Caco-2 (cell line): ENCODE data around the gene CYP17A1. TPM values are rescaled to one million over a fixed set of nuclear protein-coding genes. Genes with fewer than 3 reads are reported as not detected.

Experiments used
- BruUV-seq: library from RNA; stranded (reverse); fragments of 400-500 nt; replicated peaks from 2 replicates; lab custom pipeline; 2021; lab: Mats Ljungman, UMichigan
- CTCF ChIA-PET: fragments of 300-600 bp; sonication (Branson Sonifier 250); formaldehyde crosslinking; loops from one replicate; lab custom pipeline; 2022; ENCODE audit warnings: antibody characterized with exemption; lab: Charles Lee
- POLR2A ChIA-PET: fragments of 300-600 bp; sonication (Branson Sonifier 250); formaldehyde crosslinking; loops from one replicate; lab custom pipeline; 2022; ENCODE audit warnings: antibody characterized with exemption; lab: Charles Lee
- DNase-seq, 2 experiments: peaks; one replicate each; pipeline versions ENCODE4 v3.0.0 to v3.0.0-alpha.2; 2020 to 2022
- H3K27me3 ChIP-seq: replicated peaks from 2 replicates; pipeline ENCODE4 v1.6.0; 2011; ENCODE audit warnings: low read length; ENCODE audit not compliant: control insufficient read depth, insufficient read depth
- H3K36me3 ChIP-seq: 2 replicates; pipeline ENCODE4 v1.5.1; 2011; ENCODE audit warnings: low read length; ENCODE audit not compliant: control insufficient read depth, insufficient read depth
- H3K4me1 ChIP-seq: fragments of 250-450 bp; sonication (Bioruptor Pico); 2 replicates; pipeline ENCODE4 v1.5.1; 2020; ENCODE audit warnings: mild to moderate bottlenecking
- H3K4me3 ChIP-seq: 2 replicates; pipeline ENCODE4 v1.5.1; 2011; ENCODE audit warnings: low read depth, mild to moderate bottlenecking, control low read depth, low read length
- H3K9me3 ChIP-seq: fragments of 250-450 bp; sonication (Bioruptor Pico); 2 replicates; pipeline ENCODE4 v1.5.1; 2020; ENCODE audit warnings: mild to moderate bottlenecking, moderate library complexity
- H3K27ac Mint-ChIP-seq: one replicate; pipeline ENCODE4 v1.8.0; 2022; ENCODE audit warnings: mixed read lengths; ENCODE audit not compliant: unreplicated experiment
- H3K27me3 Mint-ChIP-seq: one replicate; pipeline ENCODE4 v1.8.0; 2022; ENCODE audit warnings: mixed read lengths; ENCODE audit not compliant: insufficient read depth, unreplicated experiment
- H3K36me3 Mint-ChIP-seq: one replicate; pipeline ENCODE4 v1.8.0; 2022; ENCODE audit warnings: mild to moderate bottlenecking, mixed read lengths; ENCODE audit not compliant: insufficient read depth, unreplicated experiment
- H3K4me1 Mint-ChIP-seq: one replicate; pipeline ENCODE4 v1.8.0; 2022; ENCODE audit warnings: low read depth, mixed read lengths; ENCODE audit not compliant: unreplicated experiment
- H3K4me3 Mint-ChIP-seq: one replicate; pipeline ENCODE4 v1.8.0; 2022; ENCODE audit warnings: mild to moderate bottlenecking, moderate library complexity, mixed read lengths; ENCODE audit not compliant: unreplicated experiment
- H3K9me3 Mint-ChIP-seq: one replicate; pipeline ENCODE4 v1.8.0; 2022; ENCODE audit warnings: mixed read lengths; ENCODE audit not compliant: unreplicated experiment
- intact Hi-C: fragments of 100-400 bp; cut with micrococcal nuclease; formaldehyde crosslinking; loops from one replicate; pipeline ENCODE4 v1.10.0; 2022; ENCODE audit not compliant: unreplicated experiment
- total RNA-seq: library from RNA; stranded (reverse); gene quantifications from 2 replicates; pipeline ENCODE4 v1.2.3, GENCODE V29; 2022
- TF ChIP-seq, protein P1 (sequence below), 2 experiments: fragments of 200-600 bp in 1 of 2; IDR thresholded peaks; 1 replicate in 1 of 2; 2 replicates in 1 of 2; pipeline versions ENCODE4 v1.5.1 to v1.8.0; 2011 to 2022; ENCODE audit warnings: antibody characterized with exemption in 1 of 2, control low read depth in 1 of 2, inconsistent platforms in 1 of 2, low read depth in 1 of 2, low read length in 1 of 2, mild to moderate bottlenecking in 1 of 2, moderate library complexity in 1 of 2; ENCODE audit not compliant: insufficient read depth in 1 of 2, severe bottlenecking in 1 of 2, unreplicated experiment in 1 of 2

Gene CYP17A1
- total RNA-seq, 1 experiment from 2014 or later: not detected

DNA sequence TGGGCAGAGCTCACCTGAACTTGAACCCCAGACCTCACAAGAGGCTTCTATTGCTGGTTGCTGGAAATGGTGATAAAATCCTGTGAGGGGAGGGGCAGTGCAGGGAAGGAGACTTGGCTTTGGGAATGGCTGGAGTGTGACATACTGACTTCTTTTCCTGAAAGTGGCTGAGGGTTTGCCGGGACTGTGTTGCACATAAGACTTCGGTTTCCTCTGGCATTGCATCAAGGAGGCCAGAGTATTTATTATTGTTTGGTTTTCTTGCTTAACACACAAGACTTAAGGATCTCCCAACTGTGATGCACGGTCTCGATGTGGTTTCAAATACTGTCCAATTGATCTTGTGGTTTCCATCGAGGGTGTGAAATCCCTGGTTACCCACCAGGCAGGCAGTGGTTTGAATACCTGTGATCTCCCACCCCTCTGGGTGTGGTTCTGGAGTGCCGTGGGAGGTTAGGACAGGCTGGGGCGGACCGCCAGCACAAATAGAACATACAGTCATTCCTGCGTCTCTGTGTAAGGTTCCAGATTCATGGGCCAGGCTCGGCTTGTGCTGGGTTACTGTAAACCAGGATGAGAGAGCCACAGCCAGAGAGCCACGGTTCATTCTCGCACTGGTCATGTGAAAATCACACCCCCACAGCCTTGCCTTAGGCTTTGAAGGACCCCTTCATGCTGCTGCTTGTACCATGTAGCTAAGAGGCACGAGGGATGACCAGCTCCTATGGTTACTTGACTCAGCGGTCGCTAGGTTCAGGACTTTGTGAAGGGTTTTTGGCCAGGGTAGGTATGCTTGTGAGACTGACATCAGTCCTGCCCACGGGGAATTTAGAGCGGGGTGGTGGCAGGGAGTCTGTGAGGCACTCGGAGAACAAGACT lies 54.3 kb downstream of the CYP17A1 start:
- no peak overlapping the region for H3K4me3 ChIP-seq
- H3K36me3 ChIP-seq: no peaks in the 10 kb centered on the region
- ChIA-PET POLR2A (no interaction called here), CTCF (no interaction called here)
- no peaks in the 10 kb centered on the region for H3K27me3 ChIP-seq
- Mint-ChIP-seq H3K9me3 (no peaks in the 10 kb centered on the region), H3K36me3 (peaks cover 10% of the 10 kb centered on the region), H3K27ac (no peak overlapping the region), H3K4me3 (no peak overlapping the region), H3K4me1 (peaks cover 12% of the 10 kb centered on the region), H3K27me3 (no peaks in the 10 kb centered on the region)
- no TSS peak for BruUV-seq
- TF ChIP-seq, protein P1, sequence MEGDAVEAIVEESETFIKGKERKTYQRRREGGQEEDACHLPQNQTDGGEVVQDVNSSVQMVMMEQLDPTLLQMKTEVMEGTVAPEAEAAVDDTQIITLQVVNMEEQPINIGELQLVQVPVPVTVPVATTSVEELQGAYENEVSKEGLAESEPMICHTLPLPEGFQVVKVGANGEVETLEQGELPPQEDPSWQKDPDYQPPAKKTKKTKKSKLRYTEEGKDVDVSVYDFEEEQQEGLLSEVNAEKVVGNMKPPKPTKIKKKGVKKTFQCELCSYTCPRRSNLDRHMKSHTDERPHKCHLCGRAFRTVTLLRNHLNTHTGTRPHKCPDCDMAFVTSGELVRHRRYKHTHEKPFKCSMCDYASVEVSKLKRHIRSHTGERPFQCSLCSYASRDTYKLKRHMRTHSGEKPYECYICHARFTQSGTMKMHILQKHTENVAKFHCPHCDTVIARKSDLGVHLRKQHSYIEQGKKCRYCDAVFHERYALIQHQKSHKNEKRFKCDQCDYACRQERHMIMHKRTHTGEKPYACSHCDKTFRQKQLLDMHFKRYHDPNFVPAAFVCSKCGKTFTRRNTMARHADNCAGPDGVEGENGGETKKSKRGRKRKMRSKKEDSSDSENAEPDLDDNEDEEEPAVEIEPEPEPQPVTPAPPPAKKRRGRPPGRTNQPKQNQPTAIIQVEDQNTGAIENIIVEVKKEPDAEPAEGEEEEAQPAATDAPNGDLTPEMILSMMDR (IDR thresholded peaks at IDR 0.05; ENCODE audit: insufficient read depth in 1 of 2, low read depth in 1 of 2, low read length in 1 of 2, severe bottlenecking in 1 of 2, unreplicated experiment in 1 of 2): no peak
- intact Hi-C loops: no loop called here
- peaks cover 29% of the 10 kb centered on the region for H3K4me1 ChIP-seq
- no peaks in the 10 kb centered on the region for H3K9me3 ChIP-seq
- no peak for DNase-seq

DNA sequence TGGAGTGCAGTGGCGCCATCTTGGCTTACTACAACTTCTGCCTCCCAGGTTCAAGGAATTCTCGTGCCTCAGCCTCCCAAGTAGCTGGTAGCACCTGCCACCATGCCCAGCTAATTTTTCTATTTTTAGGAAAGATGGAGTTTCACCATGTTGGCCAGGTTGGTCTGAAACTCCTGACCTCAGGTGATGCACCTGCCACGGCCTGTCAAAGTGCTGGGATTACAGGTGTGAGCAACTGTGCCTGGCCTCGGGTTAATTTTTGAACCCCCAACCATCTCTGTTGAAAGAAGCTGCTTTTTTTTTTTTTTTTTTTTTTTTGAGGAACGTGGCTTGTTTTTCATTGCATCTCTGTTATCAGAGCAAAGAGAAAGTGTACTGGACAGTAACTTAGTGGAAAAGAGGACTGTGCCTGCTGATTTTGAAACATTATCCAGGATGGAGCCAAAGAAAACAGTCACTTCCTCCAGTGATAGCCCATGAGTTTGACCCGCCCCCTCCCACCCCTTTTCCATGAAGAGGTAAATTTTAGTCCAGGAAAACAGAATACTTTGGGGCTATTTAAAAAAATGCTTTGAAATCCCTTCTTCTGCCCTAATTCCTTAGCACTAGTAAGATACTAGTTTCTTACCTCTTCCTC lies 55.2 kb downstream of the CYP17A1 start:
- Mint-ChIP-seq H3K4me3 (no peak overlapping the region), H3K27ac (no peak overlapping the region), H3K36me3 (peaks cover 14% of the 10 kb centered on the region), H3K9me3 (no peaks in the 10 kb centered on the region), H3K27me3 (no peaks in the 10 kb centered on the region), H3K4me1 (peaks cover 15% of the 10 kb centered on the region)
- intact Hi-C loops: no loop called here
- Histone ChIP-seq H3K36me3 (no peaks in the 10 kb centered on the region), H3K4me1 (peaks cover 37% of the 10 kb centered on the region), H3K9me3 (no peaks in the 10 kb centered on the region), H3K27me3 (no peaks in the 10 kb centered on the region), H3K4me3 (no peak overlapping the region)
- ChIA-PET CTCF (no interaction called here), POLR2A (no interaction called here)
- no peak for DNase-seq
- TF ChIP-seq, protein P1 (IDR thresholded peaks at IDR 0.05; ENCODE audit: insufficient read depth in 1 of 2, low read depth in 1 of 2, low read length in 1 of 2, severe bottlenecking in 1 of 2, unreplicated experiment in 1 of 2): no peak
- no TSS peak for BruUV-seq

DNA sequence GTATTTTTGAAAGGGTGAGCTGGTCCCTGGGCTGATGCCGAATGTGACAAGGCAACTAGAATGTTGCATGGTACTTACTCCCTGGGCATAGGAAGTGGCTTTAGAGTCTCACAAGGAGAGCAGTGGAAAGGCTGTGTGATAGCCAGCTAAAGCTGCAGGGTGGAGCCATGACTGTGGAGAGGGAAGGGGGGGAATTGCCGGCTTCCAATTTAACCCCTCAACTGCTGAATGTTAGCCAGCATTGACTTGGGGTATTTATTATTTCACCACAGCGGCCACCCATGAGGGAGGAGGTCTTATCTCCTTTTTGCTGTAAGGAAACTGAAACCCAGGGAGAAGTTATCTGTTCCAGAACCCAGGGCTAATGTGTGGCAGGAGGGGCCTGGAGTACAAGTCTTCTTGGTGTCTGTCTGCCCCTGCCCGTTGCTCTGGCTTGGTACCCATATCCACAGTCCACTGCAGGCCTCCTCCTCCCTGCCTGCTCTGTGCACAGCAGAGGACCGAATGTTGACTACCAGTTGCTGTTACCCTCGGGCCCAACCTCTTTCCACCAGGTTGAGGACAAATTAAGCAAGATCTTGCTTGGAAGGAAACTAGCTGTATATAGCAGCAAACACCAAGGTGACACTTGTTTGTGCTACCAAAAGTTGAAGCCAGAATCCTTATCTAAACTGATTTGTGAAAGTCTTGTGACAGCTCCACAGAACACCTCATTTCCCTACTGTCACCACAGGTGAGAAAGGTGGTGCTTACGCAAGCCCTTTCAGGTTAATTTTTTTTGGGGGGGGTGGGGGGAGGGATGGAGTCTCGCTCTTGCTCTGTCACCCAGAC lies 55.9 kb downstream of the CYP17A1 start:
- no peaks in the 10 kb centered on the region for H3K27me3 ChIP-seq
- POLR2A ChIA-PET: no interaction called here
- H3K9me3 ChIP-seq: no peaks in the 10 kb centered on the region
- Mint-ChIP-seq H3K4me3 (no peak overlapping the region), H3K27me3 (no peaks in the 10 kb centered on the region), H3K27ac (no peak overlapping the region), H3K9me3 (no peaks in the 10 kb centered on the region), H3K4me1 (peaks cover 18% of the 10 kb centered on the region), H3K36me3 (peaks cover 14% of the 10 kb centered on the region)
- H3K4me1 ChIP-seq: peaks cover 45% of the 10 kb centered on the region
- BruUV-seq: no TSS peak
- intact Hi-C loops: no loop called here
- no peak overlapping the region for H3K4me3 ChIP-seq
- DNase-seq: no peak
- TF ChIP-seq, protein P1 (IDR thresholded peaks at IDR 0.05; ENCODE audit: insufficient read depth in 1 of 2, low read depth in 1 of 2, low read length in 1 of 2, severe bottlenecking in 1 of 2, unreplicated experiment in 1 of 2): no peak
- H3K36me3 ChIP-seq: no peaks in the 10 kb centered on the region
- CTCF ChIA-PET: interaction anchor here (0.6 kb wide), 1 partner anchor 136 kb away, joined by 3 read pairs; no protein-coding TSS in a partner anchor
